CD4-positive, alpha-beta T cell treated with Interferon alpha-2 for 1 hour (primary cell): ENCODE measurements around the gene STK25.
"Not testable (repeated sequence)": the region's sequence is repeated elsewhere in the genome, so short reads cannot be mapped to it uniquely, and the experiment has no call there.

Experiments used
- DNase-seq, 2 donors: peaks; one replicate each; pipeline ENCODE4 v3.0.0-alpha.2; 2020 to 2022

Gene STK25

GRCh38 chr2:241461693-241462677, 46.4 kb downstream of the STK25 start:
- DNase-seq, result no peak

DNA sequence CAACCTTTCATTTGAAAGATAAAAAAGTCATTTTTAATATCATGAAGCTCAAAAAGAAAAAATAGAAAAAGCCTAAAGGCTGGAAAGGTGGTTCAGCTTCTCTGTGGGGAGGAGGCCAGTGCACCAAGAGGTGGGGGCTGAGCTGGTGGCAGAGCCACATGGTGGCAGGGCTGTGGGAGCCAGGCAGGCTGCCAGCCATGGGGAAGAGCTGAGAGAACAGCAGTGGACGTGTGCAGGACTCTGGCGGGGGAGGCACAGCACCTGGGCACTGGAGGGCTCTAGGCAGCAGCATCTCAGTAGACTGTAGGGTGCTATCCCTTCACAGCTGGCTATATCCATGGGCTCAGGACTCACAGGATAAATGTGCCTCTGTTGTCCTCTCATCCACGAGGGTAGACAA, 47.8 kb downstream of the STK25 start:
- DNase-seq, result no peak

- no peak for DNase-seq
Observed at GRCh38 chr2:241459520-241459919, 48.9 kb downstream of the STK25 start.

- no peak for DNase-seq
Observed at GRCh38 chr2:241458687-241459086, 49.7 kb downstream of the STK25 start.

GRCh38 chr2:241456546-241456945, 51.8 kb downstream of the STK25 start:
- DNase-seq, result no peak

DNA sequence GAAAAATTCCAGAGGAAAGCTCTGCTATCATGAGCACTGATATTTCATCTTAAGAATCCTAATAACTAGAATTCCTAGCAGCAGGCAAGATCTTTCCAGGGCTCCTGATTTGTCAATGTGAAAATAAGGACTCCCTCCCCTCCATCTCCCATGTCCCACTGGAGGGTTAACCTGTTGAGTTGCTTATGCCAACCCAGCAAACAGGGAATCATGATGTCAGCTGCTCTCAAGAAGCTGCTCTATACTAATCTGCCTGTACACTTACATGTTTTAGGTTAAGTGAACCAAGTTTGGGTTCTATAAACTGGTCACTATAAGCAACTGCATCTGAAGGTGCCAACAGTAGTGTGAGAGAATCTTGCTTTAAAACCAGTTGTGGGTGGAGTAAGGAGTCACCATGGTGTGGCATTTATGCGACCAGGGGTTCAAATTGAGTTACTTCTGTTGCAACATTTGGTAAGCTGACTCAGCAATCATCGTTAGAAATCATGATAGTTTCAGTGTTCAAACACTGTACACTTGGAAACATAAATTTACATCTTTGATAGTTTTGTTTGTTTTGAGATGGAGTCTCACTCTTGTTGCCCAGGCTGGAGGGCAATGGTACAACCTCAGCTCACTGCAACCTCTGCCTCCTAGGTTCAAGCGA, 53.4 kb downstream of the STK25 start:
- no peak for DNase-seq

GRCh38 chr2:241453919-241454318, 54.5 kb downstream of the STK25 start:
- not testable (repeated sequence) for DNase-seq

DNA sequence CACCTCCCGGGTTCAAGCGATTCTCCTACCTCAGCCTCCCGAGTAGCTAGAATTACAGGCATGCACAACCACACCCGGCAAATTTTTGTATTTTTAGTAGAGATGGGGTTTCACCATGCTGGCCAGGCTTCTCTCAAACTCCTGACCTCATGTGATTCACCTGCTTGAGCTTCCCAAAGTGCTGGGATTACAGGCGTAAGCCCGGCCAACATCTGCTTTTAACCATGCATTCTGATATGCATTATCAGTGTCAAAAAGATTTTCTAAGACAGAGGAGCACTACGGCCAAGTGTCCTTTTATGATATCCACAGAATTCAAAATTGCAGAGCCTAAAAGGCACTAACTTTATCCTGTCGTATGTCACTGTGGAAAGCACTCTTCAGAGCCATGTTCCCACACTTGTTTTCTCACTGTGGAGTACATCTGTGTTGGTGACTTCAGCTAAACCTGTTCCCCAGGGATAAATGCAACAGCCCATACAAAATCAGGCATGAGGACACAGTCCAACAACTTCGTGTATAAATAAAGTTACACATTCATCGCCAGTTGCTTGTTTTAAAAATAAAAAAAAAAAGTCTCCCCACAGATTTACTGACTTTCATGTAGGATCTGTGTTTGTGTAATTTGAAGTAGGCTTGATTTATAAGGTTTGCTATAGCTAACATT, 56.4 kb downstream of the STK25 start:
- no peak for DNase-seq

- not testable (repeated sequence) for DNase-seq
Observed at GRCh38 chr2:241450092-241450491, 58.3 kb downstream of the STK25 start.

DNA sequence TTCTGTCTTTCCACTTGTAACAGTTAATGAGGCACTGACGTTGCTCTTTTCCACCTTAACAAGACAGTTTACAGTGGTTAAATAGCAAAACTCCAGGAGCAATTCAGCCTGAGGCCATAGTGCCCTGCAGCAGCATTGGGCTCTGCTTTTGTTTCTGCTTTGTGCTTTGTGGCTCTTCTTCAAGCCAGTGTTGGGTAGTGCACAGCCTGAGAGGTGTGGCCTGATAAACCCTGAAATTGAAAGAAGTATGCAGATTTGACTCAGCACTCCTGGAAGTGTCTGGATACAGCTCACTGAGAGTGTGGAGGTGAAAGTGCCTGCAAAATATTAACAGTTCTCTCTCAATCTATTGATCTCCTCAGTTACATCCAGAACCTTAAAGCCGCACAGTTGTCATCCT, 63.0 kb downstream of the STK25 start:
- DNase-seq, result no peak

DNA sequence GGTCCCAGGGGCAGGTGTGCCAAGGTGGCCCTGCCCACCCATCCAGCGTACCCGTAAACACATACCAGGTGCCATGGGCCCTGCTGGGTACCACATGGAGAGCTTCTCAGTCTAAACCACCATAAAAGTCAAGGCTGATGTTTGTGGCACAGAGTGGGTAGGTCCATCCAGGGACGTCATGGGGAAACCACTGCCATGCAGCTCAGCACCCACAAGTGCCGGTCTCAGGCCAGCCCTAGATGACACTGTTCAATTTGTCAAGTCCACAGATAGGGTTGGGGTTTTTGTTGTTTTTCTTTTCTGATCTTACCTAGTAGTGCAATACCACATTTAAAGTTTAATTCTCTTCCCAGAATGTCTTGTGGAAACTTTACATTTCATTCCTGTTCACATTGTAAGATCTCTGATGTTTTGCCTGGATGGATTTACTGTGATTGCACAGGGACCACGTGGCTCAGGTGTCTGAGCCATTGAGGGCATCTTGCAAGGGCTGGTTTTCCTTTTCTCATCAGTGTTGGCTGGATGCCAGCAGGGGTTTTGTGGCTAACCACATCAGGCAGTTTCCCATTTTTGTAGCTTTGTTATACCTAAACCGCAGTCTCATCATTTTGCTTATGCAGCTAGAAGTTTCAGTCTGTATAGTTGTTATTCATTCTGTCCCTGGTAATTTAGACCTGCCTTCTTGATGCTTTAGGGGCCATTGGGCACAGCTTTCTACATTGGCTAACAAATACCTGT, 64.7 kb downstream of the STK25 start:
- peak; percentile 83 to 91 for DNase-seq
